C4-2B (cell line): Measurements from ENCODE around the gene TOR2A.

Source experiments
- ZFX ChIP-seq: fragments of 450-650 bp; IDR thresholded peaks from 2 replicates; pipeline ENCODE4 v1.6.1; 2017
- TF ChIP-seq, protein P1 (sequence below): fragments of 450-650 bp; conservative IDR thresholded peaks from 2 replicates; pipeline ENCODE4 v1.5.1; 2017; ENCODE audit warnings: mild to moderate bottlenecking

DNA sequence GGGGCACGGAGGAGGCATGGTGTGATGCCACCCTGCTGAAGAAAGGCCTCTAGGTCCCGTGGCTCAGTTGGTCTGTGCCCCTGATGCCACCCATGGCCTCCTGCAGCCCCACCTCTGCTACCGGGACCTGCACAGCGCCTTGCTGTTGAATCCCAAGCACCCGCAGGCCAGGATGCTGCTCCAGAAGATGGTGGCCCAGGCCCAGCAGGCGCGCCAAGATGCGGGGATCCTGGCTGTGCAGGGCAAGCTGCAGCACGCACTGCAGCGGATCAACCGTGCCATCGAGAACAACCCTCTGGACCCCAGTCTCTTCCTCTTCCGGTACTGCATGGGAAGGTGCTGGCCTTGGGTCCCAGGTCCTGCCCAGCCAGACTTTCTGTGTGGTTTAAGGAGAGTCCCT lies 12.1 kb downstream of the TOR2A start:
- TF ChIP-seq, protein P1, sequence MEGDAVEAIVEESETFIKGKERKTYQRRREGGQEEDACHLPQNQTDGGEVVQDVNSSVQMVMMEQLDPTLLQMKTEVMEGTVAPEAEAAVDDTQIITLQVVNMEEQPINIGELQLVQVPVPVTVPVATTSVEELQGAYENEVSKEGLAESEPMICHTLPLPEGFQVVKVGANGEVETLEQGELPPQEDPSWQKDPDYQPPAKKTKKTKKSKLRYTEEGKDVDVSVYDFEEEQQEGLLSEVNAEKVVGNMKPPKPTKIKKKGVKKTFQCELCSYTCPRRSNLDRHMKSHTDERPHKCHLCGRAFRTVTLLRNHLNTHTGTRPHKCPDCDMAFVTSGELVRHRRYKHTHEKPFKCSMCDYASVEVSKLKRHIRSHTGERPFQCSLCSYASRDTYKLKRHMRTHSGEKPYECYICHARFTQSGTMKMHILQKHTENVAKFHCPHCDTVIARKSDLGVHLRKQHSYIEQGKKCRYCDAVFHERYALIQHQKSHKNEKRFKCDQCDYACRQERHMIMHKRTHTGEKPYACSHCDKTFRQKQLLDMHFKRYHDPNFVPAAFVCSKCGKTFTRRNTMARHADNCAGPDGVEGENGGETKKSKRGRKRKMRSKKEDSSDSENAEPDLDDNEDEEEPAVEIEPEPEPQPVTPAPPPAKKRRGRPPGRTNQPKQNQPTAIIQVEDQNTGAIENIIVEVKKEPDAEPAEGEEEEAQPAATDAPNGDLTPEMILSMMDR = no peak
- TF ChIP-seq ZFX = no peak
